ENCODE measurements around the gene SKA1. TPM values are rescaled to one million over a fixed set of nuclear protein-coding genes. Genes with fewer than 3 reads are reported as not detected.

The SKA1 gene
- total and polyA plus RNA-seq, 9 of the 15 experiments (the other 6 are each of a cell fraction or from before 2014, with no cell fraction given), result 27.8 to 67.2 (median 41.9) TPM

DNA sequence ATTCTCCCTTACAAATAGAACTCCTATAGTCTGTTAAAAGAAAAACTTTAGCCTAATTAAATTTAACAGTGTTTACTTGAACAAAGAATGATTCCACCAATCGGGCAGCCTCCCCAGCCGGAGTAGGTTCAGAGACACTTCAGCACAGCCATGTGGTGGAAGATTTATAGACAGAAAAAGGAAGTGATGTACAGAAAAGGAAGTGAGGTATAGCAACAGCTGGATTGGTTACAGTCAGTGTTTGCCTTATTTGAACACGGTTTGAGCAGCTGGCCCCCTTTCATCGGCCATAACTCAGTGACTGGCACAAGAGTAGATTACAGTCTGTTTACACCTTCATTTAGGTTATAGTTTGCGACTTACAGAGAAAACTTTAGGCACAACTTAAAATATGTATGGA lies 2.1 kb upstream of the SKA1 start (continued):
- TF ChIP-seq, protein P1, sequence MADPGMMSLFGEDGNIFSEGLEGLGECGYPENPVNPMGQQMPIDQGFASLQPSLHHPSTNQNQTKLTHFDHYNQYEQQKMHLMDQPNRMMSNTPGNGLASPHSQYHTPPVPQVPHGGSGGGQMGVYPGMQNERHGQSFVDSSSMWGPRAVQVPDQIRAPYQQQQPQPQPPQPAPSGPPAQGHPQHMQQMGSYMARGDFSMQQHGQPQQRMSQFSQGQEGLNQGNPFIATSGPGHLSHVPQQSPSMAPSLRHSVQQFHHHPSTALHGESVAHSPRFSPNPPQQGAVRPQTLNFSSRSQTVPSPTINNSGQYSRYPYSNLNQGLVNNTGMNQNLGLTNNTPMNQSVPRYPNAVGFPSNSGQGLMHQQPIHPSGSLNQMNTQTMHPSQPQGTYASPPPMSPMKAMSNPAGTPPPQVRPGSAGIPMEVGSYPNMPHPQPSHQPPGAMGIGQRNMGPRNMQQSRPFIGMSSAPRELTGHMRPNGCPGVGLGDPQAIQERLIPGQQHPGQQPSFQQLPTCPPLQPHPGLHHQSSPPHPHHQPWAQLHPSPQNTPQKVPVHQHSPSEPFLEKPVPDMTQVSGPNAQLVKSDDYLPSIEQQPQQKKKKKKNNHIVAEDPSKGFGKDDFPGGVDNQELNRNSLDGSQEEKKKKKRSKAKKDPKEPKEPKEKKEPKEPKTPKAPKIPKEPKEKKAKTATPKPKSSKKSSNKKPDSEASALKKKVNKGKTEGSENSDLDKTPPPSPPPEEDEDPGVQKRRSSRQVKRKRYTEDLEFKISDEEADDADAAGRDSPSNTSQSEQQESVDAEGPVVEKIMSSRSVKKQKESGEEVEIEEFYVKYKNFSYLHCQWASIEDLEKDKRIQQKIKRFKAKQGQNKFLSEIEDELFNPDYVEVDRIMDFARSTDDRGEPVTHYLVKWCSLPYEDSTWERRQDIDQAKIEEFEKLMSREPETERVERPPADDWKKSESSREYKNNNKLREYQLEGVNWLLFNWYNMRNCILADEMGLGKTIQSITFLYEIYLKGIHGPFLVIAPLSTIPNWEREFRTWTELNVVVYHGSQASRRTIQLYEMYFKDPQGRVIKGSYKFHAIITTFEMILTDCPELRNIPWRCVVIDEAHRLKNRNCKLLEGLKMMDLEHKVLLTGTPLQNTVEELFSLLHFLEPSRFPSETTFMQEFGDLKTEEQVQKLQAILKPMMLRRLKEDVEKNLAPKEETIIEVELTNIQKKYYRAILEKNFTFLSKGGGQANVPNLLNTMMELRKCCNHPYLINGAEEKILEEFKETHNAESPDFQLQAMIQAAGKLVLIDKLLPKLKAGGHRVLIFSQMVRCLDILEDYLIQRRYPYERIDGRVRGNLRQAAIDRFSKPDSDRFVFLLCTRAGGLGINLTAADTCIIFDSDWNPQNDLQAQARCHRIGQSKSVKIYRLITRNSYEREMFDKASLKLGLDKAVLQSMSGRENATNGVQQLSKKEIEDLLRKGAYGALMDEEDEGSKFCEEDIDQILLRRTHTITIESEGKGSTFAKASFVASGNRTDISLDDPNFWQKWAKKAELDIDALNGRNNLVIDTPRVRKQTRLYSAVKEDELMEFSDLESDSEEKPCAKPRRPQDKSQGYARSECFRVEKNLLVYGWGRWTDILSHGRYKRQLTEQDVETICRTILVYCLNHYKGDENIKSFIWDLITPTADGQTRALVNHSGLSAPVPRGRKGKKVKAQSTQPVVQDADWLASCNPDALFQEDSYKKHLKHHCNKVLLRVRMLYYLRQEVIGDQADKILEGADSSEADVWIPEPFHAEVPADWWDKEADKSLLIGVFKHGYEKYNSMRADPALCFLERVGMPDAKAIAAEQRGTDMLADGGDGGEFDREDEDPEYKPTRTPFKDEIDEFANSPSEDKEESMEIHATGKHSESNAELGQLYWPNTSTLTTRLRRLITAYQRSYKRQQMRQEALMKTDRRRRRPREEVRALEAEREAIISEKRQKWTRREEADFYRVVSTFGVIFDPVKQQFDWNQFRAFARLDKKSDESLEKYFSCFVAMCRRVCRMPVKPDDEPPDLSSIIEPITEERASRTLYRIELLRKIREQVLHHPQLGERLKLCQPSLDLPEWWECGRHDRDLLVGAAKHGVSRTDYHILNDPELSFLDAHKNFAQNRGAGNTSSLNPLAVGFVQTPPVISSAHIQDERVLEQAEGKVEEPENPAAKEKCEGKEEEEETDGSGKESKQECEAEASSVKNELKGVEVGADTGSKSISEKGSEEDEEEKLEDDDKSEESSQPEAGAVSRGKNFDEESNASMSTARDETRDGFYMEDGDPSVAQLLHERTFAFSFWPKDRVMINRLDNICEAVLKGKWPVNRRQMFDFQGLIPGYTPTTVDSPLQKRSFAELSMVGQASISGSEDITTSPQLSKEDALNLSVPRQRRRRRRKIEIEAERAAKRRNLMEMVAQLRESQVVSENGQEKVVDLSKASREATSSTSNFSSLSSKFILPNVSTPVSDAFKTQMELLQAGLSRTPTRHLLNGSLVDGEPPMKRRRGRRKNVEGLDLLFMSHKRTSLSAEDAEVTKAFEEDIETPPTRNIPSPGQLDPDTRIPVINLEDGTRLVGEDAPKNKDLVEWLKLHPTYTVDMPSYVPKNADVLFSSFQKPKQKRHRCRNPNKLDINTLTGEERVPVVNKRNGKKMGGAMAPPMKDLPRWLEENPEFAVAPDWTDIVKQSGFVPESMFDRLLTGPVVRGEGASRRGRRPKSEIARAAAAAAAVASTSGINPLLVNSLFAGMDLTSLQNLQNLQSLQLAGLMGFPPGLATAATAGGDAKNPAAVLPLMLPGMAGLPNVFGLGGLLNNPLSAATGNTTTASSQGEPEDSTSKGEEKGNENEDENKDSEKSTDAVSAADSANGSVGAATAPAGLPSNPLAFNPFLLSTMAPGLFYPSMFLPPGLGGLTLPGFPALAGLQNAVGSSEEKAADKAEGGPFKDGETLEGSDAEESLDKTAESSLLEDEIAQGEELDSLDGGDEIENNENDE (IDR thresholded peaks at IDR 0.05; ENCODE audit: low read depth, low read length), result no peak
- TF ChIP-seq EZH2 (IDR thresholded peaks at IDR 0.05; ENCODE audit: borderline replicate concordance, low read depth, low read length) (no peak), MTA1 (IDR thresholded peaks at IDR 0.05; ENCODE audit: borderline replicate concordance) (no peak), GABPA (tag; conservative IDR thresholded peaks at IDR 0.05; ENCODE audit: low read depth) (peak; percentile 66), POLR2AphosphoS2 (IDR thresholded peaks at IDR 0.05; ENCODE audit: low read length) (no peak), ZNF444 (CRISPR knock-in tag; IDR thresholded peaks at IDR 0.05) (no peak), ZFP36 (IDR thresholded peaks at IDR 0.05; ENCODE audit: low read depth, low read length, partially characterized antibody) (no peak)
- TF ChIP-seq, protein P2, sequence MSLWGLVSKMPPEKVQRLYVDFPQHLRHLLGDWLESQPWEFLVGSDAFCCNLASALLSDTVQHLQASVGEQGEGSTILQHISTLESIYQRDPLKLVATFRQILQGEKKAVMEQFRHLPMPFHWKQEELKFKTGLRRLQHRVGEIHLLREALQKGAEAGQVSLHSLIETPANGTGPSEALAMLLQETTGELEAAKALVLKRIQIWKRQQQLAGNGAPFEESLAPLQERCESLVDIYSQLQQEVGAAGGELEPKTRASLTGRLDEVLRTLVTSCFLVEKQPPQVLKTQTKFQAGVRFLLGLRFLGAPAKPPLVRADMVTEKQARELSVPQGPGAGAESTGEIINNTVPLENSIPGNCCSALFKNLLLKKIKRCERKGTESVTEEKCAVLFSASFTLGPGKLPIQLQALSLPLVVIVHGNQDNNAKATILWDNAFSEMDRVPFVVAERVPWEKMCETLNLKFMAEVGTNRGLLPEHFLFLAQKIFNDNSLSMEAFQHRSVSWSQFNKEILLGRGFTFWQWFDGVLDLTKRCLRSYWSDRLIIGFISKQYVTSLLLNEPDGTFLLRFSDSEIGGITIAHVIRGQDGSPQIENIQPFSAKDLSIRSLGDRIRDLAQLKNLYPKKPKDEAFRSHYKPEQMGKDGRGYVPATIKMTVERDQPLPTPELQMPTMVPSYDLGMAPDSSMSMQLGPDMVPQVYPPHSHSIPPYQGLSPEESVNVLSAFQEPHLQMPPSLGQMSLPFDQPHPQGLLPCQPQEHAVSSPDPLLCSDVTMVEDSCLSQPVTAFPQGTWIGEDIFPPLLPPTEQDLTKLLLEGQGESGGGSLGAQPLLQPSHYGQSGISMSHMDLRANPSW (CRISPR knock-in tag; IDR thresholded peaks at IDR 0.05), result no peak
